Ishikawa (cell line): ENCODE results near the gene SCAF8.

Experiments
- CEBPB ChIP-seq: IDR thresholded peaks from 2 replicates; pipeline ENCODE4 v1.6.1; 2012
- CREB1 ChIP-seq: IDR thresholded peaks from 2 replicates; pipeline ENCODE4 v1.6.1; 2012; ENCODE audit warnings: low read depth
- EGR1 ChIP-seq: IDR thresholded peaks from 2 replicates; pipeline ENCODE4 v1.6.1; 2012
- EP300 ChIP-seq: IDR thresholded peaks from 2 replicates; pipeline ENCODE4 v1.6.1; 2012; ENCODE audit warnings: borderline replicate concordance
- FOXM1 ChIP-seq: IDR thresholded peaks from 2 replicates; pipeline ENCODE4 v1.6.1; 2012; ENCODE audit warnings: low read depth, borderline replicate concordance
- MAX ChIP-seq: IDR thresholded peaks from 2 replicates; pipeline ENCODE4 v1.6.1; 2012
- NFIC ChIP-seq: IDR thresholded peaks from 2 replicates; pipeline ENCODE4 v1.6.1; 2012
- RAD21 ChIP-seq: IDR thresholded peaks from 2 replicates; pipeline ENCODE4 v1.6.1; 2012; ENCODE audit warnings: low read depth
- REST ChIP-seq: IDR thresholded peaks from 2 replicates; pipeline ENCODE4 v1.6.1; 2012; ENCODE audit warnings: low read depth, mild to moderate bottlenecking
- TAF1 ChIP-seq: IDR thresholded peaks from 2 replicates; pipeline ENCODE4 v1.6.1; 2012; ENCODE audit warnings: low read depth, mild to moderate bottlenecking
- TCF12 ChIP-seq: IDR thresholded peaks from 2 replicates; pipeline ENCODE4 v1.6.1; 2012; ENCODE audit warnings: low read depth
- TEAD4 ChIP-seq: IDR thresholded peaks from 2 replicates; pipeline ENCODE4 v1.6.1; 2012
- USF1 ChIP-seq: IDR thresholded peaks from 2 replicates; pipeline ENCODE4 v1.6.1; 2012
- YY1 ChIP-seq: IDR thresholded peaks from 2 replicates; pipeline ENCODE4 v1.6.1; 2012; ENCODE audit warnings: low read depth
- ZBTB7A ChIP-seq: IDR thresholded peaks from 2 replicates; pipeline ENCODE4 v1.6.1; 2012; ENCODE audit warnings: low read depth

The SCAF8 gene

GRCh38 chr6:154840363-154840762 is 107.1 kb downstream of the SCAF8 start:
- no peak for TF ChIP-seq YY1
- no peak for TF ChIP-seq NFIC
- no peak for TF ChIP-seq CEBPB
- TF ChIP-seq ZBTB7A, result no peak
- TF ChIP-seq CREB1, result no peak
- TF ChIP-seq EP300, result no peak
- no peak for TF ChIP-seq MAX
- TF ChIP-seq TAF1, result no peak
- no peak for TF ChIP-seq TCF12
- TF ChIP-seq EGR1, result no peak
- TF ChIP-seq USF1, result no peak
- TF ChIP-seq FOXM1, result no peak
- TF ChIP-seq TEAD4, result no peak
- no peak for TF ChIP-seq REST
- no peak for TF ChIP-seq RAD21

- TF ChIP-seq TEAD4, result no peak
- TF ChIP-seq MAX, result no peak
- TF ChIP-seq CEBPB, result no peak
- no peak for TF ChIP-seq TAF1
- no peak for TF ChIP-seq CREB1
- TF ChIP-seq USF1, result no peak
- no peak for TF ChIP-seq NFIC
- no peak for TF ChIP-seq FOXM1
- no peak for TF ChIP-seq TCF12
- no peak for TF ChIP-seq REST
- TF ChIP-seq YY1, result no peak
- no peak for TF ChIP-seq EP300
- no peak for TF ChIP-seq RAD21
- TF ChIP-seq EGR1, result no peak
- TF ChIP-seq ZBTB7A, result no peak
These were observed 107.9 kb downstream of the SCAF8 start for GRCh38 chr6:154841109-154841508.

GRCh38 chr6:154842833-154843232 is 109.6 kb downstream of the SCAF8 start:
- TF ChIP-seq ZBTB7A, result no peak
- no peak for TF ChIP-seq NFIC
- TF ChIP-seq TAF1, result no peak
- TF ChIP-seq TCF12, result no peak

GRCh38 chr6:154847318-154847717 is 114.1 kb downstream of the SCAF8 start:
- TF ChIP-seq RAD21 (no peak), CEBPB (peak; percentile 76)

GRCh38 chr6:154848580-154848979 is 115.4 kb downstream of the SCAF8 start:
- TF ChIP-seq TCF12 (no peak), REST (no peak), MAX (no peak), FOXM1 (no peak), EGR1 (no peak), ZBTB7A (no peak), USF1 (no peak), TAF1 (no peak), YY1 (no peak), CEBPB (no peak), NFIC (no peak)
